Stimulated activated CD8-positive, alpha-beta memory T cell treated with anti-CD3 and anti-CD28 coated beads, Interleukin-4, amount 100 ng/mL, for 1 hour (primary cell): ENCODE results near the gene RCAN1.
"Not testable (repeated sequence)": the region's sequence is repeated elsewhere in the genome, so short reads cannot be mapped to it uniquely, and the experiment has no call there.

Experiments used
- DNase-seq, 2 donors: peaks; one replicate each; pipeline ENCODE4 v3.0.0-alpha.2; 2020; ENCODE audit warnings: low read depth in 2 of 2, low spot score in 1 of 2

Gene RCAN1

DNA sequence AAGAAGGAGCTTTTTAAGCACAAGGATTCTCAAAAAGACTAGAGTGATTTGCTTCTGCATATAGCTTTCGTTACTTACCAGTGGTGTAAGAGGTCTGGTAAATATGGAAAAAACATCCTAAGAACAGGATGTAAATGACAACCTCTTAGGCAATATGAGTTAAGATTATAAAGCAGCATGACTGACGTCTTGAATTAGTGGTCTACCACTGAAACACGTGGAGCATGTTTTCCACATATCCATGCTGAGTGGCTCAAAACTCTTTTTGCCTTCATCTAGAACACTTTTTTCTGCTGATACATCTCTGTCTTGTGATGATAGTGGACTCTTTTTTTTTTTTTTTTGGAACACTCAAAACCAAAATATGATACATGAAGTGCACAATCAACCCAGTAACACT is 44.6 kb downstream of the RCAN1 start:
- DNase-seq: no peak

DNA sequence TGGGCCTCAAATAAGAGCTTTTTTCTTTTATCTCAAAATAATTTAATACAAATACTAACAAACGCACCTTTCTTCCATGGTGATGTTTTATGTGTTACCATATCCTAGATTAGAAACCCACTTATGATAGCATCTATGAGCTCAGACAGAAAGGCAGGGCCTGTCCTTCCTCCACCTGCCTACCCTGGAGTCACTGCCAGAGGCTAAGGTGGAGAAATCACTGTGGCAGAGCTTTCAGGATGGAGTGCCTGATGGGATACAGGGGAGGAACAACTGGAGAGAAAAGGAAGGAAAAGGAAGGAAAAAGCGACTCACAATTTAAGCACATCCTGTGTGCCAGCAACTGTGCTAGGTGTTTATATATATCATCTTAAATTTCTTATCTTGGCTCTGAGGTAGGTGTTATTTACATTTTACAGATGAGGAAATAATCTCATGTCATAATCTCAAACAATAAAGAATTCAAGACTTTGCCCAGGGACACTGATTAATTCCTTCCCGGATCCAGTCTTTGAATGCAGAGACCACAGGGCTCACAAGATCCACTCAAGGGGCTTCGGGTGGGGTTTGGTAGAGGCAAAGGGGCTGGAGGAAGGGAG is 45.4 kb downstream of the RCAN1 start:
- no peak for DNase-seq

DNA sequence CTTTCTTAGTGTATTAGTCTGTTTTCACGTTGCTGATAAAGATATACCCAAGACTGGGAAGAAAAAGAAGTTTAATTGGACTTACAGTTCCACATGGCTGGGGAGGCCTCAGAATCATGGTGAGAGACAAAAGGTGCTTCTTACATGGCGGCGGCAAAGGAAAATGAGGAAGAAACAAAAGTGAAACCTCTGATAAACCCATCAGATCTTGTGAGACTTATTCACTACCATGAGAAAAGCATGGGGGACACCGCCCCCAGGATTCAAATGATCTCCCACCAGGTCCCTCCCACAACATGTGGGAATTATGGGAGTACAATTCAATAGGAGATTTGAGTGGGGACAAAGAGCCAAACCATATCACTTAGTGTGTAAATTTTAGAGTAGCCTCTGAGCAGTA is 46.1 kb downstream of the RCAN1 start:
- DNase-seq: not testable (repeated sequence)

DNA sequence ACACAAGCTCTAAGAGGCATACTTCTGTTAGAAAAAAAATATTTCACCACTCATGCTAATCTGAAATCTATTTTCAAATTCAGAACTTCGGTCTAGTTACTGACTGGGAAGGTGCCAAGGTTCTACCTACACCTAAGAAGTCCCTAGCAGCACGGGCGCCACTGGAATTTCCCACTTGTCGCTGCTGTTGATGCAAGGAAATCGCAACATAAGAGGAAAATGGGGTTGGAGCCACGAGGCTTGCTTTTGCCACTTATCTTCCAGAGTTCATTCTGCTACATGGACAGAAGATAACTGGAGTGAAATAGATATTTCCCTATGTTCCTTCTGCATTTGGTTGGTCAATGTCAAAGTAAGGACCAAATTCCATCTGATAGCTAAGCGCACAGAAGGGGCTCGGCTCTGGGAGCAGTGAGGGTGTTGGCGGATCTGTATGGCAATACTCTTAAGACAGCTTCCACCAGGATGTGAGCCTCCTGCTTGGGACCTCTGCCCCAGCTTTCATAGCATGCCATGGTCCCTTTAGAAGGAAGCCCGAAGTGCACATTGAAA is 47.2 kb downstream of the RCAN1 start:
- DNase-seq: no peak

DNA sequence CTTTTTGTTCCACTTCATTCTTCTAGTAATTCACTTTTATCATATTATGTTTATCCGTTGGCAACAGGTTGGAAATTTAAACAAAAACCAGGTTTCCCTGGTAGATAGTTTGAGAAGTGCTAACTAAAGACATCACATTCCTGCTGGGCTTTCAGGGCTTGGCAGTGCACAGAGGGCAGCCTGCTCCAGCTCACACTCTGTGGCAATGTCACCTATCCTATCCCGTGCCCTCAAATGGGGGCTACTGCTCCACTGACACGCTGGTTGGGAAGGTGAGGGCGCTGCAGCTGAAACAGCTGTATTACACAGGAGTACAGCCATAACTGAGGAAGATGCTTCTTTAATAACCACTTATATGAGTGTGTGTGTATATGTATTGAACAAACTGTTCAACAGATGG is 49.7 kb downstream of the RCAN1 start:
- DNase-seq: no peak

DNA sequence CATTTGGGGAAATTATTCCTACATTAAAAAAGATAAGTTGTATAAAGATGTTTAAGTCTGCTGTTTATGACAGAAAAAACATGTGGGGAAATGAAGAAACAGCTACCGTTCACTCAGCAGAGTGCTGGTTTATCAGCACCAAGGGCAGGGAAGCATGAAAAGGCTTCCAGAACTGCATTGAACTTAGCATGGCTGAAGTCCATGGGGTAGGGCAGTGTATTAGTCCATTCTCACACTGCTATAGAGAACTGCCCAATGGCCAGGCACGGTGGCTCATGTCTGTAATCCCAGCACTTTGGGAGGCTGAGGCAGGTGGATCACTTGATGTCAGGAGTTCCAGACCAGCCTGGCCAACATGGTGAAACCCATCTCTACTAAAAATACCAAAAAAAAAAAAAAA is 51.5 kb downstream of the RCAN1 start:
- not testable (repeated sequence) for DNase-seq

DNA sequence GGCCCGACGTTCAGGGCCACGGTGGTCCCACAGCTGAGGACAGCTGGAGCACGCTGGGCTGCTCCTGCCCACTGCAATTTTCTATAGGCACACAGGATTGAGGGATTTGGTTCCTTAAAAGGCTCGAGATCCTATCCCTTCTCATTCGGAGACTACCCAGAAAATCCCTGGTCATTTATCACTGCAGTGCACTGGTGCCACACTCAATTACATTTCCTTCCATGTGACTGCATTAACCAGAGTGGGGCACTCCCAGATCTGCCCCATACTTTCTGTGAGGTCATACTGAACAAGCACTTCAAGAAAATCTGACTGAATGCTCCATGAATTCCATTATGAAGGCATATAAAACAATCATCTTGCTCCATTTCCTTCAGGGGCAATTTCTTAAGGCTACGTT is 53.1 kb downstream of the RCAN1 start:
- DNase-seq: no peak

DNA sequence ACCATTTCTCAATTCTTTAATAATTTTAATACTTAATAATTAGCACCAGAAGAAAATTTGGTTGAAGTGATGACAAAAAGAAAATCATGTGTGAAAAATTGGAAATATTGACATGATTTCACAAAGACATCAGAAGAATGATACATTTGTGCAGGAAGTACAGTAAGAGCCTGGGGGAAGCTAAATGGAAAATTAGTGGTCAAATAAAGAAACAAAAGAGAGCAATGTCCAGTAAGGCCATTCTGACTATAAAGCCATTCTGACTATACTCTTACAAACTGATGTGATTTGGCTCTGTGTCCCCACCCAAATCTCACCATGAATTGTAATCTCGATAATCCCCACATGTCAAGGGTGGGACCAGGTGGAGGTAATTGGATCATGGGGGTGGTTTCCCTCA is 54.3 kb downstream of the RCAN1 start:
- no peak for DNase-seq

DNA sequence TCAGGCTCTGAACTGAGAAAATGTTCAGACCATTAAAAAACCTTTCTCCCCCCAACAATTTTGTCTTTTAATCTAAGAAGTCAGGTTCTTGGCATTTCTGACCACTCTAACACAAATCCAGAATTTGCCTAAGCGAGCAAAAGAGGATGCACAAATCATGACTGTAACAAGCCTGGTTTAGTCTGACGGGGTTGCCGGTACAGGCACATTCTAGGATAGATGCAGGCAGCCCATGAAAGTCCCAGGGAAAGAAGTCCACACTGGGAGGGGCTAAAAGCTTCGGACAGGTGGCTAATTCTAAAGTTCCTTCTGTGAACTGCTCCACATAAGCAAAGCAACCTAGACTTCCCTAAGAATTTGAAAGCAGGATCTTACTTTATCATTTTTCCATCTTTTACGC is 54.9 kb downstream of the RCAN1 start:
- no peak for DNase-seq

DNA sequence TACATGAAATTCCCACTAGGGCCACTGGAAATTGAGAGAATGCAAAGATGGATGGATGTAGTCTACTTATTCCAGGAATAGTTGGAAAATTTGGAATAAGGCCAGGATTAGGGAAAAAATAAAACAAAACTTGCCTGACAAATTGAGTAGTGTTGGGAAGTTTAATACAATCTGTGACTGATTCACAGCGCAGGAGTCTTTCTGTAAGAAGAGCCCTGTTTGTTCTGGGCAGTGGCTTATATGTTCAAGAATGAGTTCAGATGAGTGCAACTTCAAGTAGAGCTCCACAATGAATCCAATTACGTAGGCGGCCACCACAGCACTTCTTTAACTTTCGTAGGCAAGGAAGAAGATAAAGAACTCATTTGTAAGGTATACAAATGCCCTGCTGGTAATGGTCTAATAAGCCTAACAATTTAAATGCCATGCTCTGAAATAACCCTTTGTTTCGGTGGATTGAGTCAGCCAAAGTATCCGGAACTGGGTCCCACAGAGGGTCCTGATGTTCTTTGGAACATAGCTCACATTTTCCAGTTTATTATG is 55.8 kb downstream of the RCAN1 start:
- DNase-seq: no peak

DNA sequence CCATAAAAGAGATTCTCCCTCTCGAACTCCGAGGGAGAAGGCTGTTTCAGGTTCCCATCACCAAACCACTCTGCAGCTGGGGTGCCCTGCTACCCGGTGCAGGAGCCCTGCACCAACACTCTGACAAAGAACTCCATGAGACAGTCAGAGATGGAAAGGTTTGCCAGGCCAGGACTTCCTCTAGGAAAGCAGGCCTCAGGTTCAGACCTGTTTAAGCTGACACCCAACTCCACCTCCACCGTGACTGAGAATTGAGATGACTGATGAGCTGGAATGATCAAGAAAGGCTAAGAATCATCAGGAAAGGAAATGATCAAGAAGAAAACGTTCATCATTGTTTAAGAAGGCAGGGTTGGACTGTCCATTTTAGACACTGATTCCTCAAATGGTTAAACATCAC is 56.7 kb downstream of the RCAN1 start:
- no peak for DNase-seq

DNA sequence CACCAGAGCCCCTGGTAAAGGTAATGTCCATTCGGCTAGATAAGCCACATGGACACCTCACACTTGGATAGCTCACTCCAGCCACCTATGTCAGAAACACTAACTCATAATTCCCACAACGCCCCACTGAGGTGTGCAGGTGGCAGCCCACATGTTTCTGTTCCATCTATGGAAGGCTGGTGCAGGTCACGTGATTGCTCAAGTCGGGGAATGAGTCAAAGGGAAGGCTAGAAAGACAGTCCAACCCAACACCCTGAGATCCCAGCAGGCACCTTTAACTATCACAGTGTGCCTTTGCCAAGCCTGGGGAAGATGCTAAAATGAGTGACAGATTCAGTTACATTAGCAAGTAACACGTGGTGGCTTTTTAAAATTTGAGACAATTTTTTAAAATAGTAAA is 57.7 kb downstream of the RCAN1 start:
- DNase-seq: no peak

DNA sequence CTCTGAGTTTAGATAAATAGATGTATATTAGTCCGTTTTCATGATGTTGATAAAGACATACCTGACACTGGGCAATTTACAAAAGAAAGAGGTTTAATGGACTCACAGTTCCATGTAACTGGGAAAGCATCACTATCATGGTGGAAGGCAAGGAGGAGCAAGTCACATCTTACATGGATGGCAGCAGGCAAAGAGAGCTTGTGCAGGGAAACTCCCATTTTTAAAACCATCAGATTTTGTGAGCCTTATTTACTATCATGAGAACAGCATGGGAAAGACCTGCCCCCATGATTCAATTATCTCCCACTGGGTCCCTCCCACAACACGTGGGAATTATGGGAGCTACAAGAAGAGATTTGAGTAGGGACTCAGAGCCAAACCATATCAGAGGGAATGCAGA is 60.2 kb downstream of the RCAN1 start:
- DNase-seq: not testable (repeated sequence)

DNA sequence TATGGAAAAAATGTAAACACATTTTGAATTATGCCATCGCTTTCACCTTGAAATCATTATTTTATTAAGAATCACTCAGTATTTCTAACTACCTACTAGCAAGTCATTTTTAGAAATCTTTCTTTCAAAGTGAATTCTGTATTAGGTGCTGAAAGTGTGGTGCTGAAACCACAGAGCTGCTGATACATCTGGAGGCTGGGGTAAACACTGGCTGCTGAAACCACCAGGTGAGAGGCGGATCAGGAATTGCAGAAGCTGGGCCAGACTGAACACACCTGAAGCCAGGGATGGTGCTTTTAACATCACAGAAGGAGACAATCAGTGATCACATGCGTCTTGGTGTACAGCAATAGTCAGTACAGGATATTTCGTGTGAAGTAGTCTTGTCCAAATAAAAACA is 60.7 kb downstream of the RCAN1 start:
- no peak for DNase-seq

DNA sequence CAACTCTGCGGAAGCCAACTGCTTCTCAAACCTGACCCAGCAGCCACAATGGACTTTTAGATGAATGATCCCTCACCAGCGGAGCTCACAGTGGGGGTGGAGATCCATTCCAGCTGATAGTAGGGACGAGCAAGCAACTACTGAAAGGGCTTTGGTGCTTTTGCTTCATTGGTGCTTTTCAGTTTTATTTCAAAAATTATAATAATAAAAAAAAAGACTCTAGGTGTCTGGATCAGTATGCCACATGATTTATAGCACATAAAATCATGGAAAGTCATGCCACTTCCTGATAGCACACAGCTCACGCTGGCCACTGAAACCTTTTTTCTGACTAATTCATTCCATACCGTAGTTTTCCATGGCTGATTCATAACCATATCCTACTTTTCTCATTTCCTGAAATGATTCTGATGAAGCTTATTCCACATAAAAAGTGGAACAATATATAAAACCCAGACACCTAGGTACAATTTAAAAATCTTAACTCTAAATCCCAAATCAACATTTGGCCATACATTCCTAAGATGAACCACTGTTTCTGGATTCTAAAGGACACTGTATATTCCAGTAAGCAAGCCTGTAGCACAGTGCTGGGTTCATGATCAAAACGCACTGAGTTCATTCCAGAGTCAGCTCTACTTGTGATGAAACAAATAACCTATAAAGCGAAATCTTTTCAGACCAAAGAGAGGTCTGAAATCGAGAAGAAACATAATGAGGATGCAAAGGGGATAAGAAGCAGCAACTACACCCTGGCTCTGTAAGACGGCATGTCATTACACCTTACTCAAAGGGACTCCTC is 61.6 kb downstream of the RCAN1 start:
- DNase-seq: no peak

DNA sequence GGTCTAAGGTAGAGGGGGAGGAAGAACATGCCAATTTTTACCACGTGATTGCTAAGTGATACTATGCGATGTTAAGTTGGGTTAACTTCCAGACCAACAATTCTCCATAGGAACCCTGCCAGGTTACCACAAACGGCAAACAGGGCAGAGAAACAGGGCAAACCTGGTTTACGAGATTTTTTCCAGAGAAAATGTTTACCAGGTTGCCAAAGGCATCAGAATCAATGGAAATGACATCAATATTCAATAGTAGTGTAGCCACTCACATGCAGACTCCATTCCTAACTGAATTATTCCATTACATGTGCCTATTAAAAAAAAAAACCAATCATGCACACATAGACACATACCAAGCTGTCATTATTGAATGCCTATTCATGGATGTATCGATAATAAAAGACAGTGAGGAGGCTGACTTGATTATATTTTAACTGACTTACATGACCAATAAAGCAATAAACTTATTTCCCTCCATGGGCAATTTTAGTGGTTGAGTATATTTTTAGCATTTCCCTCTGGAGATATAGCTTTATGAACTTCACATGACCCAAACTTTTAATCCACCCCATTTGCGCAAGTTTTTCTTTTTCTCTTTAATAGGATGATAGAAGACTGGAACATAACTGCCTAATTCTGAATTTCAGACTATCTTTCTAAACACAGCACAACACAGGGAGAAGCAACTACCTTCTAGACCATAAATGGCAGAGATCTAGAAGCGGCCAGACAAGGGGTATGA is 62.4 kb downstream of the RCAN1 start:
- DNase-seq: no peak

DNA sequence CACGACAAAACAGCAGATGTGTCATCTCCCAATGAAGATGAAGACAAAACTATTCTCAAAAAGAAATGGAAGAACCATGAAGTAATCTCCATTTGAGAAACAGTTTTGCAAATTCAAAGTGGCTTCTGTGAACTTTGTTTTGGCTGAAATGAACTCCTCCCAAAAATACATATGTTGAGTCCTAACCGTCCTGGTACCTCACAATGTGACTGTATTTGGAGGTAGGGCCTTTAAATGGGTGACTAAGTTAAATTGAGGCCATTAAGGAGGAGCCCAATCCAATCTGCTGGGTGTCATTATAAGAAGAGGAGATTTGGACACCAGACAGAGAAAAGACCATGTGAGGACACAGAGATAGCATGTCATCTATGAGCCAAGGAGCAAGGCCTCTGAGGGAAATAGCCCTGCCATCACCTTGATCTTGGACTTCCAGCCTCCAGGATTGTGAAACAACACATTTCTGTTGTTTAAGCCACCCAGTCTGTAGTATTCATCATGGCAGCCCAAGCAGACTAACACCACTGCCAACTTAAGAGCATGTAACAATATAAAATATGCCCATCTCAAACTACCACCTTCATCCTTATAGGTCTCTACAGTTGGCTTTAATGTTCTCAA is 64.6 kb downstream of the RCAN1 start:
- no peak for DNase-seq

DNA sequence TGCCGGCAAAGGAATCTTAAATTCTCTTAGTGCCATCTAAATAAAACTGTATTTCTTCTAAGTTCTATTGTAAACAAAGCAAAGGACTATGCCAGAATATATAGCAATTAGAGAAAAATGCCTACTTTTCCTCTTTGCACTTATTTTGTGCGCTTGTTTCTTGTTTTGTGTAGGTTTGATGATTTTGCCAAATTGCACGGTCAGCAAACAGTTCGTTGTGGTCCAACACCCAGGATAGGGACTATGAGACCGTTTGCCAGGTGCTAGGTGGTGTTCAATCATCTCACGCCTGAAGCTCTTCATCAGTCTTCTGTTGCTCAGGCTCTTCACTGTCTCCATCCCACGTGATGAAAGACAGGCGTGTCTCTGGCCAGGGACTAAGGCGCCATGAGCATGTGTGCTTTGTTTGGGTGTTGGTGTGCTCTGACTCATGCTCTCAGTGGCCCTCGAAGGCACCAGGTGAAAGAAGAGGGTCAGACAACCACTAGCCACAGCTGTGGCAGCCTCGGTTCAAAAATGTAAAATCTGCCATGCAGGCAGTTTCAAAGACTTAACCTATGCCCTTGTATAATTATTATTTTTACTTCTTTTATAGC is 66.0 kb downstream of the RCAN1 start:
- DNase-seq: no peak

DNA sequence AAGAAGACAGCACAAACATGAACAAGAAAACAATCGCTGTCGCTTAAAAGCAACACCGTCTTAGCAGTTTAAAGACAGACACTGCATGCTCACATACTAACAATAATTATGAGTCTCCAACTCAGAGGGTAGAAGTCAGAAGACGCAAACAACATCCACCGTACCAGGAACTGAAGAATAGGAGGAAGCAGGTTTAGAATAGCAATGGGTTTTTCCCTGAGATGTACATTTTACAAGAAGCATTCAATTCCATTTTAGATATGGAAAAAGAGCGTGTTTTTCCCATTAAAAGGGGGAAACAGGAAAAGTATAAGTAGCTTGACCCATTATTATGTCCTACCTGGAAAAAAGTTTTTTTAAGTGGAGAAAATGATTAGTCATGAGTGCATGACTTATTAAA is 68.4 kb downstream of the RCAN1 start:
- no peak for DNase-seq

DNA sequence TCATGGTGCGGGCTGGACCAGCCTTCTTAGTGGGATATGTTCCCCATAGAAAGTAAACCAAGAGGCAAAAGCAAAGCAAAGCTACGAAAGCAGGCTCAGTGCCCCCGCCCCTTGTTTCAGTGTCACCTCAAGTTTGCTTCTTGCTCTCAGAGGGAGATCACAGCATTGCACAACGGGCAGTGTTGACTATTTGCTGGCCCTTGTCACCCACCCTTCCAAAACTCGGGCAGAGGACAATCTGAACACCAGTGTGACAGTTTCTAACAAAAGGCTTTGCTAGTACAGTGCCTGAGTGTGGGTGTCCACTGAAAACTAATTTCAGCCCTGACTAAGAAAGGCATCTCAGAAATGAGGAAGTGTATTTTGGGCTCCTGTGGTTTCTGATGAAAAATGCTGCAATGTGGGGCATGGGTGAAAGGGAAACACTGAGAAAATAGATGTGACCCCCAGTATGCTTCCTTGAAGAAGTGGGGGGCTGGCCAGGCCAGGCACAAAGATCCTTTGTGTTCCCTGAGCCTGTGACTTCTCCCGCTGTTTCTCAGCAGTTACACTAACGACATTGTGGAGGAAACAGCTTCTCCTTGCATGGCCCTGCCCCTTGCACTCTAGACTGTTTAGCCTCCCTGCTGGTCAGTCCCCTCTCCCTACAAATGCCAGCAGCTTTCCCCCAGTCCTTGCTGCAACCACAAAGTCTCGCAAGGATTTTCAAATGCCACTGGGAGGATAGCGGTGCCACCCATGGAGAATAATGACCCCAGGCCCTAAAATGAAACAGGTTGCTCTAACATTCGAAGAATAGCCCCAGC is 69.6 kb downstream of the RCAN1 start:
- no peak for DNase-seq
